HG02840 (cell line): Measurements from ENCODE around the gene MAJIN.

Source experiments
- ATAC-seq: cut with Tn5 transposase; IDR thresholded peaks from one replicate; pipeline ENCODE4 v1.9.1; 2021; ENCODE audit warnings: mild to moderate bottlenecking, moderate library complexity, moderate number of reproducible peaks; ENCODE audit not compliant: unreplicated experiment, low FRiP score

Gene MAJIN

DNA sequence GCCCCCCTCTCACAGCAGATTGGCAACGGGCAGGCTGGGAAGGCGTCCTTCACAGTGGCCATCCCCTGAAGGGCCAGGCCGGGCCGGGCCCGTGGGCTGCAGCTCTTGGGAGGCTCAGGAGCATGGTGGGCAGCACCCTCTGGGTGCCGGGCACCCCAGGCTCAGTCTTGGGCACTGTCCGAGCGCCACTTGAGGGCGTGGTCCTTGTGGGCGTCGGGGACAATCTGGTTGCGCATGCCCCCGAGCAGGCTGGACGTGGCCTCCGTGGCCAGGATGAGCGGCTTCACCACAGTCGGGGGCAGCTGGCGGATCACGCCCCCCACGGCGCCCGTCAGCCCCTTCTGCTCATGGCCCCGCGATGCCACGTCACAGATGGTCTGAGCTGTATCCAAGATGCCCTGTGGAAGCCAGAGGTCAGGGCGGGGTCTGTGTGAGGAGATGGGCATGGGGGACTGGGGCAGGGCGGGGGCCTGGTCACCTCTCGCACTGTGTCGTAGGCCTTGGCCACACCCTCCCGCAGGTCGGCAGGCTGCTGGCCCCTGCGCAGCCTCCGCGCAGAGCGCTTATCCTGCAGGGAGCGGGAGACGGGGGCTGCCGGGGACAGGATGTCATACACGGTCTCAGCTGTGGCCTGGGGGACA lies 77.0 kb downstream of the MAJIN start:
- ATAC-seq: no peak

DNA sequence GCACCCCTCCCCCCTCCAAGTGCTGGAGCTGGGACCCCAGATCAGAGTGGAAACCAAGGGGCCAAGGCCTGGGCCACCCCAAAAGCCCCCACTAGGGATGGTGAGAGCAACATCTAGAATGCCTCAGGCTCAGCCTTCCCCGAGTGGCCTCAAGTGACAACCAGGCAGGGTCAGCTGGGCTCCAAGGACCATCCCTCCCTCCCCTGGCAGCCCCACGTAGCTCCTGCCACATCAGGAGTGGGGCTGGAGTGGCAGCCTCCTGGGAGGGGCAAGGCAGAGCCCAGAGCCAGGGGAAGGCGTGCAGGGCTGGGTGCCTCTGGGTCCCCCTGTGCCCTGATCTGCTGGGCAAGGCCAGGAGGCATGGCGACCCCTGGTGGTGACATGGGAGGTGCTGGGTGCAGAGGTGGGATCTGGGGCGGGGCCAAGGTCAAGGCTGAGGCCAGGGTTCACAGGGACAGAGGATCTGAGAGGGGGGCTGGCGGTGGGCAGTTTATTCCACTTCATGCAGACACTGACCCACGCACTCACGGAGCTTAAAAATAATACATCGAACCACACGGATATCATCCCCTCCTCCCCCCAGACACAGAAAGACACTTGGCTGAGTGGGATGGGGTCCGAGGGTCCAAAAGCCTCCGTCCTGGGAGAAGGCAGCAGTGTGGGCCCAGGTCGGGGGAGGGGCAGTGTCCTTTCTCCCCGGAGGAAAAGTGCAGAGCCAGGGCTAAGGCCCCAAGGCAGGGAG lies 77.7 kb downstream of the MAJIN start:
- no peak for ATAC-seq

DNA sequence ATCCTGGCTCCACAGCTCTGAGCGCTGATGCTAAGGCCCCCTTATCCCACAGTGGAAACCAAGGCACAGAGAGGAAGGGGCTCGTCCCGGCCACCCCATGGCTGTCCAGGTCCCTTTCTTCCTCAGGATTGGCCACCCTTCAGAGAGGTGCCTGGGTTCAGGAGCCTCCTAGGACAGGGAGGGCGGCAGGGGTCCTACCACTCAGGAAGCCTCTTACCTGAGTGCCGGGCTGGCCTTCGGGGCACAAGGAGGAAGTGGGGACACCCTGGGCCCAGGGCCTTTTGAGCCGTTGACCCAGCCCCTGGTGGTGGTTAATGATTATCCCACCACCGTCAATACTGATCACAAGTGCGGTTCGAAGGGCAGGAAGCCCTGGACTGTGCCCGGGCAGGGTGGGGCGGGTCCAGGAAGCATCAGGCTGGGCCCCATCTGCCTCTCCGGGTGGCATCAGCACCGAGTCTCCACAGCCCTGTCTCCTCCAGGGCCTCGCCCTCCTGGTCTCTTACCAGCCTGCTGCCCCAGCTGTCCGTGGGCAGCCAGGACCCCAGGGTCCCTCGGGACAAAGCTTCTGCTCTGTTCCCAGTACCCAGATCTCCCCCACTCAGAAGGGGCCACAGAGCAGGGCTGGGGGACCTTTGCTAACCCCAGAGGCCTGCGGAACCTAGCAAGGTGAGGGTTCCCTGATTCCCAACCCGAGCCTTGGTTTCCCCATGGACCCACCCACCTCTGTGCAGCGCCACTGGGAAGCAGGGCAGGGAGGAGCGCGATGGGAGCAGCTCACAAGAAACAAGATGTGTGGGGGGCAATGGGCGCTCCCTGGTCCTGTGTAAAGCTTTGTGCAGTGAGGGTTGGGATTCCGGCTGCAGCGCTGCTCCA lies 78.5 kb downstream of the MAJIN start:
- no peak for ATAC-seq

DNA sequence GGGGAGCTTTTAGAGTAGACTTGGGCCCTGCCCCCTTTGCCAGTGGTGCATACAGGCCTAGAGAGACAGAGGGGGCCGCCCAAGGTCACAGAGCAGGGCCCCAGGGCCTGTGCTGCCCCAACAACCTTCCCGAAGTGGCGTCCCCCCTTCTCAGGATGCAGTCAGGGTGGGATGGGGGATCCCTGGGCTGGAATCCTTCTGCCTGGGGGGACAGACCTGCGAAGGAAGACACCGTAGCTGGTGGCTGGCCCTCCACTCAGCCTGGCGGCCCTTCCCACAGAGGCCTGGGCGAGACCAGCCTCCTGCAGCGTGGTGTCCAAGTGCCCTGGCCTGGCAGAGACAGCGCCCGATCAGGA lies 79.1 kb downstream of the MAJIN start:
- no peak for ATAC-seq

DNA sequence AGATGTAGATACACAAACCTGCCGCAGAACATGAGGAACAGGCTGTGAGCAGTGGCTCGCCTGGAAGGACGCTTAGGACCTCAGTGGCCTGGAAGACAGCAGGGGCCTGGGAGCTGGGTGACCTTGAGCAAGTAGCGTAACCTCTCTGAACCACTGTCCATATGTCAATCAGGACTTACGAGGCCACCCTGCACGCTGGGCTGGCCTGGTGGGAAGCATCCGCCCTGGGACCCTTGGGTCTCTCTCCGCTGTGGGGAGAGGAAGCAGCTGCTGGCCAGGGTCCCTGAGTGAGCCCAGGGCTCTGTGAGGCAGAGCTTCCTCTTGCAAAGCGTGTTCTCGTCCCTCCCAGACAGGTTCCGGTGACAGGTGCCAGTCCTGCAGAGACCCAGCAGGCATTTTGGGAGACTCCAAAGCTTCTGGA lies 79.5 kb downstream of the MAJIN start:
- ATAC-seq: no peak

DNA sequence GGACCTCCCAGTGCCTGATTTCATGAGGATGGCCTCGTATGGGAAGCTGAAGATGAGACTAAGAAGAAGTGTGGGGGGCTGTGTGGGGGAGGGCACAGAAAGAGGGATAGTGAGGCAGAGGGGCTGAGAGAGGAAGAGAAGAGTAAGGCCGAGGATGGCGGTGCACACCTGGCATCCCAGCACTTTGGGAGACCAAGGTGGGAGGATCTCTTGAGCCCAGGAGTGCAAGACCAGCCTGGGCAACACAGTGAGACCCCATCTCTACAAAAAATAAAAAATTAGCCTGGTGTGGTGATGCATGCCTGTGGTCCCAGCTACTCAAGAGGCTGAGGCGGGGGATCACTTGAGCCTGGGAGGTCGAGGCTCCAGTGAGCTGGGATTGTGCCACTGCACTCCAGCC lies 80.0 kb downstream of the MAJIN start:
- no peak for ATAC-seq

DNA sequence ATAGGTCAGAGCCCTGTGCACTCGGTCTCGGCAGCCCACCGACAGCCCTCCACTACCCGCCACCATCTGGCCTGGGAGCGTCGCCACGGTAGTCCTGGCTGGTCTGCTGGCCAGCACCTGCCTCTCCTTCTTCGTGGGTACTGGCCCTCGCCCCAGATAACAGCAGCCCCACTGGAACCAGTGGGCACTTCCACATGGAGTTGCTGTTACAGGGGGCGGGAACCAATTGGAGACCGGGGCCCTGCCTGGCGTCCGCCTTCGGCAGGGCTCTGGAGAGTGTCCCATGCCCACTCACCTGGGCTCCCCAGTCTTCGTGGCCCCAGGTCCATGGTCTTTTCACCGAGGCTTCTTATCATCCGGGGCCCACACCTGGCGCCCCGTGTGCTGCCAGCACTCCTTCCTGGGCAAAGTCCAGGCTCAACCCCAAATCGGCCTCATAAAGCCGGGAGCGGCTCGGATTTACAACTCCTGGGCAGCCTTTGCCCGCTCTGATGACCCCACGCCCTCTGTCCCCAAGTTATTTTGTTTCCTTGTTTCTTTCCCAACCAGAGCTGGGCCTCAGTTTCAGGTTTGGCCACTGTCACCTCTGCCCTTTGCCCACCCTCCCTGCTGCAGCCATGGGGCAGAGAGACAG lies 80.6 kb downstream of the MAJIN start:
- no peak for ATAC-seq

DNA sequence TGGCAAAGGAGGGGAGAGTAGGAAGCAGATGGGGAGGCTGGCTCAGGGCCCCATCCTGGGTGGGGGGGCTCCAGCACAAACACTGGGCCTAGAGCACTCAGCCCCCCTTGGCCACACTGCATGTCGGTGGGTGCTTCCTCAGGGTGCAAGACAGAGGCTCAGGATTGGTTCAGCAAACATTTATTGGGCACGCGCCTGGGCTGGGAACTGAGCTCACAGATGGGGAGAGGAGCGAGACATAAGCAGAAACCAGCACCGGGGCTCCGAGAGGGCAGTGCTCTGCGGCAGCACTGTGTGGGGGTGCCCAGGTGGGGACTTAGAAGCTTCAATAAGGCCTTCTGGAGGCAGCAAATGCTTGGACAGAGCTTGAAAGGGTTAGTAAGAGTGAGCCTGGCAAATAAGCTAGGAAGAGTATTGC lies 81.4 kb downstream of the MAJIN start:
- ATAC-seq: no peak

DNA sequence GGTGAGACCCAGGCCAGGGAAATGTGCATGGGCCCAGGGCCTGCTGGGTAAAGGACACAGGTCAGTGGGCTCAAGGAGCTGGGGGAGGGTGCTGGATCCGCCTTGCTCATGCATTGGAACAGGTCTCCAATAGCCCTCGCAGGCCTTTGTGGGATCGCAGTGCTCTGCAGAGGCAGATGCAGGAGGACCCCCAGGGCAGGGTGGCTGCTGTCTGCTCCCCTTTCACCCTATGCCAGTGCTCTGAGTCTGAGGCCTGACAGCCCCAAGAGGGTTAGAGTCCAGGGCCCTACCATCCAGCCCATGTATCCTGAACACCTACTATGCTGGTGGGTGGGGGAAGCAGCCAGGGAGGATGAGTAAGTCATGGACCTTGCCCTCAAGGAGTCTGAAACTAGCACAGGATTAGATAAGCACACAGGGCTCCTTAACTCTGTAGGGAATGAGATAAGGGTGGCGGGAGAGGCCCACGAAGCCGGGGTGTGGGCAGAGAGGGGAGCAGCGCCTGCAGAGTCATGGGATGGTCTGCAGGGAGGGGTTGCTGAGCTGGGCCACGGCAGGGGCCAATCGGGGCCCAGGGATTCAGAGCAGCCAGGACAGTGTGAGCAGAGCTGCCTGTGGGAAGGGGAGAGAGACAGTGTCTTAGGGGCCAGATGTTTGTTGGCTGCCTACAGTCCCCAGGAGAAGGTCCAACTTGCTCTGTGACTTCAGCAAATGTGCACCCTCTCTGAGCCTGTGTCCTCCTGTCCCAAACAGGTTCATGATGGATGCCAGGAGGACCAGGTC lies 83.0 kb downstream of the MAJIN start:
- no peak for ATAC-seq

DNA sequence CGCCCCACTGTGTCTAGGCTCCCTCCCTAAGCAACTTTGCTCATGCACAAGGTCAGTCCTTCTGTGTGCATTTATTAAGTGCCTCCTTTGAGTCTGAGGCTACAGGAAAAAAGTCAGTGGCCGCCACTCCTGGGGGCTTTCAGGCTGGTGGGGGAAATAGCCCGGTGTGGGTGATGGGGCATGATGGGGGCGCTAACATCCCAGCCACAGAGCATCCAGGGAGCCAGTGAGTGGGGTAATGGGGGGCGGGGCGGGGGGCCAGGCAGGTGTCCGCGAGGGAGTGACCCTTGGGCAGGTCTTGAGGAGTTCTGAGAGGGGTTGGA lies 83.5 kb downstream of the MAJIN start:
- no peak for ATAC-seq
